H1 (cell line): ENCODE measurements around the gene HSPA12A.

Experiments used
- CBX5 ChIP-seq: fragments of 300-800, 300-1000 bp; sonication (generic); IDR thresholded peaks from 2 replicates; pipeline ENCODE4 v1.7.1; 2016; ENCODE audit warnings: antibody characterized with exemption, low read length, low read depth
- CEBPB ChIP-seq: IDR thresholded peaks from 2 replicates; pipeline ENCODE4 v1.6.1; 2012; ENCODE audit warnings: low read depth, low read length
- CHD2 ChIP-seq: IDR thresholded peaks from 2 replicates; pipeline ENCODE4 v1.6.1; 2012; ENCODE audit warnings: low read length, improper control_type of control experiment
- EP300 ChIP-seq, 2 experiments: IDR thresholded peaks; 1 replicate in 1 of 2; 2 replicates in 1 of 2; pipeline ENCODE4 v1.6.1; 2011 to 2012; ENCODE audit warnings: low read depth in 2 of 2, low read length in 2 of 2, mild to moderate bottlenecking in 2 of 2, borderline replicate concordance in 1 of 2, inconsistent platforms in 1 of 2, moderate library complexity in 1 of 2
- EZH2 ChIP-seq: fragments of 200-600 bp; sonication (generic); IDR thresholded peaks from 2 replicates; pipeline ENCODE4 v1.7.1; 2012; ENCODE audit warnings: low read depth, mild to moderate bottlenecking, moderate library complexity, low read length, inconsistent platforms; ENCODE audit not compliant: severe bottlenecking
- POLR2A ChIP-seq, 2 experiments: IDR thresholded peaks; 1 replicate in 1 of 2; 2 replicates in 1 of 2; pipeline ENCODE4 v1.6.1; 2011; ENCODE audit warnings: low read depth in 2 of 2, low read length in 2 of 2, mild to moderate bottlenecking in 2 of 2; ENCODE audit errors: control extremely low read depth in 1 of 2
- SIRT6 ChIP-seq: IDR thresholded peaks from one replicate; pipeline ENCODE4 v1.7.1; 2012; ENCODE audit warnings: low read length, inconsistent platforms
- SIX5 ChIP-seq: IDR thresholded peaks from 2 replicates; pipeline ENCODE4 v1.6.1; 2011; ENCODE audit warnings: mild to moderate bottlenecking, low read depth, low read length
- SUZ12 ChIP-seq: fragments of 200-600 bp; sonication (generic); IDR thresholded peaks from 2 replicates; pipeline ENCODE4 v1.6.1; 2012; ENCODE audit warnings: mild to moderate bottlenecking, inconsistent platforms, low read length, moderate library complexity, mixed read lengths
- TAF1 ChIP-seq: IDR thresholded peaks from 2 replicates; pipeline ENCODE4 v1.6.1; 2011; ENCODE audit warnings: mild to moderate bottlenecking, low read depth, low read length
- TAF7 ChIP-seq: optimal IDR thresholded peaks from 2 replicates; pipeline ENCODE3; 2011; ENCODE audit warnings: low read depth, mild to moderate bottlenecking, inconsistent platforms, low read length, moderate library complexity, borderline replicate concordance
- YY1 ChIP-seq: IDR thresholded peaks from 2 replicates; pipeline ENCODE4 v1.6.1; 2011; ENCODE audit warnings: low read depth, mild to moderate bottlenecking, low read length
- TF ChIP-seq, protein P1 (sequence below), 3 experiments: IDR thresholded peaks; 1 replicate in 2 of 3; 2 replicates in 1 of 3; pipeline versions ENCODE4 v1.5.1 to v1.6.1; 2011; ENCODE audit warnings: low read length in 3 of 3, mild to moderate bottlenecking in 3 of 3, inconsistent platforms in 2 of 3, low read depth in 1 of 3, moderate library complexity in 1 of 3; ENCODE audit not compliant: insufficient read depth in 1 of 3; ENCODE audit errors: control extremely low read depth in 1 of 3

DNA sequence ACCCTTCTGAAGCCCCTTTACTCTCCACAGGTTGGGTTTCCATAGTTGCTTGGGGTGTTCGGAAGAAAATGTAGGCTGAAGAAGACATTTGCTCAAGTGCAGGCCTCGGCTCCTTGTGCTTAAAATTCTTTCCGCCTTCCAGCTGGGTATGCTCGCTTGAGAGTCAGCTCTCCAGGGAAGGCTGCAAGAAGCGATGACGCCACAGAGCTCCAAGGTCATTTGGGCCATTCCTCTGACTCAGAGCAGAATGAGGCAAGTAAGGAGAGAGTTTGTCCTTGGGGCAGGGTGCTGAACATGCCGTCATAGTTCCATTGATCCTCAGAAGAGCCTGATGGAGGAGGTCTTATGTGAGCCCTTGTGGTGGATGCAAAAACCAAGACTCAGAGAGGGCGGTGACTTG, 27.4 kb upstream of the HSPA12A start:
- TF ChIP-seq CEBPB (no peak), CBX5 (no peak), EP300 (IDR thresholded peaks at IDR 0.05; ENCODE audit: borderline replicate concordance in 1 of 2, low read depth in 2 of 2, low read length in 2 of 2) (no peak), POLR2A (IDR thresholded peaks at IDR 0.05; ENCODE audit: control extremely low read depth in 1 of 2, low read depth in 2 of 2, low read length in 2 of 2) (no peak), TAF7 (no peak), TAF1 (no peak), EZH2 (no peak), CHD2 (no peak), YY1 (no peak), SUZ12 (no peak), SIX5 (no peak), SIRT6 (no peak)
- TF ChIP-seq, protein P1, sequence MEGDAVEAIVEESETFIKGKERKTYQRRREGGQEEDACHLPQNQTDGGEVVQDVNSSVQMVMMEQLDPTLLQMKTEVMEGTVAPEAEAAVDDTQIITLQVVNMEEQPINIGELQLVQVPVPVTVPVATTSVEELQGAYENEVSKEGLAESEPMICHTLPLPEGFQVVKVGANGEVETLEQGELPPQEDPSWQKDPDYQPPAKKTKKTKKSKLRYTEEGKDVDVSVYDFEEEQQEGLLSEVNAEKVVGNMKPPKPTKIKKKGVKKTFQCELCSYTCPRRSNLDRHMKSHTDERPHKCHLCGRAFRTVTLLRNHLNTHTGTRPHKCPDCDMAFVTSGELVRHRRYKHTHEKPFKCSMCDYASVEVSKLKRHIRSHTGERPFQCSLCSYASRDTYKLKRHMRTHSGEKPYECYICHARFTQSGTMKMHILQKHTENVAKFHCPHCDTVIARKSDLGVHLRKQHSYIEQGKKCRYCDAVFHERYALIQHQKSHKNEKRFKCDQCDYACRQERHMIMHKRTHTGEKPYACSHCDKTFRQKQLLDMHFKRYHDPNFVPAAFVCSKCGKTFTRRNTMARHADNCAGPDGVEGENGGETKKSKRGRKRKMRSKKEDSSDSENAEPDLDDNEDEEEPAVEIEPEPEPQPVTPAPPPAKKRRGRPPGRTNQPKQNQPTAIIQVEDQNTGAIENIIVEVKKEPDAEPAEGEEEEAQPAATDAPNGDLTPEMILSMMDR (IDR thresholded peaks at IDR 0.05; ENCODE audit: control extremely low read depth in 1 of 3, insufficient read depth in 1 of 3, low read depth in 1 of 3, low read length in 3 of 3): no peak
